ENCODE measurements around the gene AFAP1L1. TPM values are rescaled to one million over a fixed set of nuclear protein-coding genes. Genes with fewer than 3 reads are reported as not detected.

Gene AFAP1L1
- polyA plus RNA-seq, 1 experiment = 1.3 TPM

DNA sequence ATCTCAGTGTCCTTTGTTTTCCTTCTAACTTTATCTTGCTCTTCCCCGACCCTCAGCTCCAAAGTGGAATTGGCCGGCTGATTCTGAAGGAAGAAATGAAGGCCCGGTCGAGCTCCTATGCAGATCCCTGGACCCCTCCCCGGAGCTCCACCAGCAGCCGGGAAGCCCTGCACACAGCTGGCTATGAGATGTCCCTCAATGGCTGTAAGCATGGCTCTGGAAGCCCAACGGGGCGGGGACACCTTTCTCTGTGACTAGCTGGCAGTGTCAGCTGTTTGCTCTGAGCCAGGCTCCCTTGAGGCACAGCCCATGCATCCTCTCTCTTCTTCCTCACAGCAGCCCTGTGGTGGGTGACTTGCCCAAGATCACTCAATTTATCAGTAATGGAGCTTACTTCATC is 23.9 kb upstream of the AFAP1L1 start:
- TF ChIP-seq, protein P1, sequence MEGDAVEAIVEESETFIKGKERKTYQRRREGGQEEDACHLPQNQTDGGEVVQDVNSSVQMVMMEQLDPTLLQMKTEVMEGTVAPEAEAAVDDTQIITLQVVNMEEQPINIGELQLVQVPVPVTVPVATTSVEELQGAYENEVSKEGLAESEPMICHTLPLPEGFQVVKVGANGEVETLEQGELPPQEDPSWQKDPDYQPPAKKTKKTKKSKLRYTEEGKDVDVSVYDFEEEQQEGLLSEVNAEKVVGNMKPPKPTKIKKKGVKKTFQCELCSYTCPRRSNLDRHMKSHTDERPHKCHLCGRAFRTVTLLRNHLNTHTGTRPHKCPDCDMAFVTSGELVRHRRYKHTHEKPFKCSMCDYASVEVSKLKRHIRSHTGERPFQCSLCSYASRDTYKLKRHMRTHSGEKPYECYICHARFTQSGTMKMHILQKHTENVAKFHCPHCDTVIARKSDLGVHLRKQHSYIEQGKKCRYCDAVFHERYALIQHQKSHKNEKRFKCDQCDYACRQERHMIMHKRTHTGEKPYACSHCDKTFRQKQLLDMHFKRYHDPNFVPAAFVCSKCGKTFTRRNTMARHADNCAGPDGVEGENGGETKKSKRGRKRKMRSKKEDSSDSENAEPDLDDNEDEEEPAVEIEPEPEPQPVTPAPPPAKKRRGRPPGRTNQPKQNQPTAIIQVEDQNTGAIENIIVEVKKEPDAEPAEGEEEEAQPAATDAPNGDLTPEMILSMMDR (IDR thresholded peaks at IDR 0.05; ENCODE audit: insufficient read depth, low read depth, low read length) = no peak
- CTCF ChIA-PET = interaction anchor here (1.0 to 2.7 kb wide), 3 partner anchors 19 to 517 kb away, joined by 4 to 11 read pairs (median 4); partner anchors contain the start of gene ABLIM3
- no peak for DNase-seq (ENCODE audit: low read depth)
- H3K36me3 ChIP-seq (ENCODE audit: control insufficient read depth, insufficient read depth, low read length) = no peaks in the 10 kb centered on the region; the same call in 1 of the 2 replicates
- no peaks in the 10 kb centered on the region for H3K27me3 ChIP-seq (ENCODE audit: control insufficient read depth, insufficient read depth, low read length)
- POLR2A ChIA-PET = interaction anchor here (0.5 kb wide), 1 partner anchor 453 kb away, joined by 4 read pairs; no protein-coding TSS in a partner anchor
- H3K4me3 ChIP-seq (ENCODE audit: low read depth, low read length) = no peak overlapping the region

DNA sequence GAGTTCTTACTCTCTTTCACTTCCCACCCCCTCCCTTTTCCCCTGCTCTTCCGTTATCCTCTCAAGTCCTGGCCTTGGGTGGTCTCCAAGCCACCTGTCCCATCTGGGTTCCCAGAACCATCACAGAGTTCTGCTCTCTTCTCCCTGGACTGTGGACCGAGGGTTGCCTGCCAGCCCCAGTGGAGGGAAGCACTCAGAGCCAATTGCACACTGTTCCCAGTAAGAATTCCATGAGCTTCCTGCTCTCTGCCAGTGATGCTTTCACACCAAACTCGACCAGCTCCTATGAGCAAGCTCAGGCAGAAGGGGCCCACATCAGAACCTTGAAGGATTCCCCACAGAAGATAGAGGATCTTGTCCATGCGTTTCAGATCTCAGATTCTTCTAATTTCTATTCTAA is 20.1 kb upstream of the AFAP1L1 start:
- TF ChIP-seq, protein P1 (IDR thresholded peaks at IDR 0.05; ENCODE audit: insufficient read depth, low read depth, low read length) = no peak
- ChIA-PET CTCF (interaction anchor here (0.7 kb wide), 1 partner anchor 110 kb away, joined by 3 read pairs; the partner anchor contains the start of gene ABLIM3), POLR2A (no interaction called here)
- Histone ChIP-seq H3K27me3 (ENCODE audit: control insufficient read depth, insufficient read depth, low read length) (no peaks in the 10 kb centered on the region), H3K4me3 (ENCODE audit: low read depth, low read length) (no peak overlapping the region), H3K36me3 (ENCODE audit: control insufficient read depth, insufficient read depth, low read length) (no peaks in the 10 kb centered on the region; the same call in 1 of the 2 replicates)
- DNase-seq (ENCODE audit: low read depth) = no peak

DNA sequence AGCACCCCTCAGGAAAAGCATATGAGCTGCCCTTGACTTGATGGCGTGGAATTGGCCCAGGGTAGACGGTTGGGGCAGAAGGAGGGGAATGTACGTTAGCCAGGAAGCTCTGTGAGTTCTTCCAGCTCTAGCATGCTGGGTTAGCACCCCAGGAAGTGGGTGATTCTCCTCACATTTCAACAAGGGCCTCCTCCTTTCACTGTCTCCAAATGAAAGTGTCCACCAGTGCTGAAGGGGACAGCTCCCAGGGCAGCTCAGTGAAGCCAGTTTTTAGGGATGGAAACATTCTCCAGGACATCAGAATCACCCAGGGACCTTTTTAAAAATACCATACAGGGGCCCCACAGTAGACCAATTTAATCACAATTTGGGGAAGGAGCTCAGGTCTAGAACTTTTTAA is 17.2 kb upstream of the AFAP1L1 start:
- ChIA-PET POLR2A (no interaction called here), CTCF (interaction anchor here (0.8 to 1.8 kb wide), 6 partner anchors 11 to 521 kb away, joined by 3 to 8 read pairs (median 3); partner anchors contain the start of gene ABLIM3)

DNA sequence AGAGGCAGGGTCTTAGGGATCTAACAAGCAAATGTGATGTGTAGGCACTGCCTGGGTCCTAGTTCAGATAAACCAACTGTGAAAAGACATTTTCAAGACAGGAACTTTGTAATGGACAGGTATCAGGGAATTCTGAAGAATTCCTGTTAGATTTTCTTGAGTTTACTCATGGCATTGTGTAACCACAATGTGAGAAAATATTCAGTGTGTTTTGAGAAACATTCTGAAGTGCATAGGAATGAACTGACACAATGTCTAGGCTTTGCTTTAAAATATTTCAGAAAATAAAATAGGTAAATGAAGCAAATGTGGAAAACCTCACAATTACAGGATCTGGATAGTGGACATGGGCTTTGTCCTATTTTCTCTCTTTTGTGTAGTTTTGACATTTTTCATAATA is 15.2 kb upstream of the AFAP1L1 start:
- Histone ChIP-seq H3K27me3 (ENCODE audit: control insufficient read depth, insufficient read depth, low read length) (no peaks in the 10 kb centered on the region), H3K4me3 (ENCODE audit: low read depth, low read length) (no peak overlapping the region), H3K36me3 (ENCODE audit: control insufficient read depth, insufficient read depth, low read length) (no peaks in the 10 kb centered on the region)
- CTCF ChIA-PET = interaction anchor here (0.8 kb wide), 1 partner anchor 131 kb away, joined by 3 read pairs; no protein-coding TSS in a partner anchor
- DNase-seq (ENCODE audit: low read depth) = no peak
- POLR2A ChIA-PET = no interaction called here
- TF ChIP-seq, protein P1 (IDR thresholded peaks at IDR 0.05; ENCODE audit: insufficient read depth, low read depth, low read length) = no peak

More for the DNA sequence above, 17.2 kb upstream of the AFAP1L1 start:
- TF ChIP-seq, protein P1 (IDR thresholded peaks at IDR 0.05; ENCODE audit: insufficient read depth, low read depth, low read length) = no peak
- Histone ChIP-seq H3K4me3 (ENCODE audit: low read depth, low read length) (no peak overlapping the region), H3K27me3 (ENCODE audit: control insufficient read depth, insufficient read depth, low read length) (no peaks in the 10 kb centered on the region), H3K36me3 (ENCODE audit: control insufficient read depth, insufficient read depth, low read length) (no peaks in the 10 kb centered on the region)
- DNase-seq (ENCODE audit: low read depth) = no peak

DNA sequence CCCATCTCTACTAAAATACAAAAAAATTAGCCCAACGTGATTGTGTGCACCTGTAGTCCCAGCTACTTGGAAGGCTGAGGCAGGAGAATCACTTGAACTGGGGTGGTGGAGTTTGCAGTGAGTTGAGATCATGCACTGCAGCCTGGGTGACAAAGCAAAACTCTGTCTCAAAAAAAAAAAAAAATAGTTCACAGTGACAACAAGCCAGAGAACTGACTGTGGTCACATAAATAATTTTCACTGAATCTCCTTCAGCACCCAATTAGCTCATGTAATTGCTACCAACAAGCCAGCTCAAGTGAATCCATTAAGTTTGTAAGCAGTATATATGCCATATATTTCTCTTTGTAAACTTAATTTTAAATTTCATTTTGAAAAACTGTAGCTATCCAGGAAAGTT is 14.5 kb upstream of the AFAP1L1 start:
- ChIA-PET CTCF (interaction anchor here (0.7 to 1.1 kb wide), 5 partner anchors 11 to 177 kb away, joined by 3 to 4 read pairs (median 3); no protein-coding TSS in a partner anchor), POLR2A (interaction anchor here (0.6 kb wide), 2 partner anchors 8 to 24 kb away, joined by 3 read pairs; no protein-coding TSS in a partner anchor)
- no peak for DNase-seq (ENCODE audit: low read depth)
- Histone ChIP-seq H3K4me3 (ENCODE audit: low read depth, low read length) (no peak overlapping the region), H3K36me3 (ENCODE audit: control insufficient read depth, insufficient read depth, low read length) (no peaks in the 10 kb centered on the region), H3K27me3 (ENCODE audit: control insufficient read depth, insufficient read depth, low read length) (no peaks in the 10 kb centered on the region)
- TF ChIP-seq, protein P1 (IDR thresholded peaks at IDR 0.05; ENCODE audit: insufficient read depth, low read depth, low read length) = no peak
